Adipocyte (in vitro differentiated cells): ENCODE data around the gene RITA1.
"Not testable (repeated sequence)": the region's sequence is repeated elsewhere in the genome, so short reads cannot be mapped to it uniquely, and the experiment has no call there.

ENCODE experiments used
- DNase-seq: peaks from one replicate; pipeline ENCODE4 v3.0.0-alpha.2; 2015; ENCODE audit warnings: low read depth
- H3K27me3 ChIP-seq: replicated peaks from 2 replicates; pipeline ENCODE4 v1.7.0; 2013; ENCODE audit warnings: mild to moderate bottlenecking, low read length, moderate library complexity; ENCODE audit not compliant: control insufficient read depth, insufficient read depth
- H3K36me3 ChIP-seq: 2 replicates; pipeline ENCODE4 v1.7.0; 2013; ENCODE audit warnings: low read length, mild to moderate bottlenecking, moderate library complexity; ENCODE audit not compliant: control insufficient read depth, insufficient read depth, severe bottlenecking
- H3K4me1 ChIP-seq: 2 replicates; pipeline ENCODE4 v1.7.0; 2013; ENCODE audit warnings: mild to moderate bottlenecking, low read length, moderate library complexity; ENCODE audit not compliant: control insufficient read depth, insufficient read depth
- H3K4me3 ChIP-seq: 2 replicates; pipeline ENCODE4 v1.7.0; 2013; ENCODE audit warnings: mild to moderate bottlenecking, low read length, moderate library complexity
- H3K9ac ChIP-seq: 2 replicates; pipeline ENCODE4 v1.7.0; 2013; ENCODE audit warnings: mild to moderate bottlenecking, low read length, moderate library complexity
- H3K9me3 ChIP-seq: 2 replicates; pipeline ENCODE4 v1.7.0; 2013; ENCODE audit warnings: mild to moderate bottlenecking, low read length, moderate library complexity; ENCODE audit not compliant: control insufficient read depth

The RITA1 gene

DNA sequence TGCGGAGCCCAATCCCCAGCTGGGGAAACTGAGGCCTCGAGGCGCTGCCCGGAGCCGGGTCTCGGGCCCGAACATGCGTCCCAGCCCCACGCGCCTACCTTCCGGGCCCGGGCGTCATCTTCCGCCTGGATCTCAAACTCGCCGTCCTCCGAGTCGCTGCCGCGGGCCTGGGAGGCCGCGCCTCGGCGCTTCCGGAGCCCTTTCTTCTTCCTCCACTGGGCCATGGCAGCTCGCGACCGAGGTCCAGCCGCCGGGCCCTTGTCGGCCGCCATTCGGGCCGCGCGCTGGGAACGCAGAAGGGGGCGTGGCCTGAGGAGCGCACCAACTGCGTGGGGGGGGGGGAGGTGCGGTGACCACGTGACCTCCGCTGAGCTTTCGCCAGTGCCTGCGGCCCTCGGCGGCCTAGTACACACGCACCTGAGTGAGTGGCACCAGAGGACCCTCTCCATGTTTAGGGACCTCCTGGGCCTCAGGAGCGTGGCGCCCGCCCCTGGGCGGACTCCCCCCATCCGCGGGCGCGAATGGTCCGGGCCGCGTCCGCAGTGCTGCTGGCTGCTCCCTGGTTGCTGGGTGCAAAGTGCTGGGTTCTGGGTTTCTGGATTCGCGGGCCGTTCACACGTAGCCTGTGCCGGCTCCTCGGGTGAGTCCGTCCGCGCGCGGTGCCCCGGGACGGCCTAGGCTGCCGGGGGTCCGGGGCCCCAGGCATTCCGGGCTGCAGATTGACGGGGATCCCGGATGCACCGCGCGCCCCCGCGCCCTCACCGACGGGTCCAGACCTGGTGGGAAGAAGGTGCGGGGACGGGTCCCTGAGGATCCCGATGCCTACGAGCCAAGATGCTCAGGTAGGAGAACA, at the start of gene RITA1, which contains the start of gene DDX54:
TSS of gene RITA1 (plus strand) at position 542 of the 853 bp plus-strand sequence. CDS start 1,026 bp downstream, outside the sequence.
TSS of gene DDX54 (minus strand) at position 299 of the 853 bp plus-strand sequence. CDS start at position 272, 27 bp downstream.
- Histone ChIP-seq H3K36me3 (peaks cover 2% of the 10 kb centered on the region), H3K27me3 (no peaks in the 10 kb centered on the region), H3K4me3 (peak within 1 kb of the TSS; percentile 96), H3K9me3 (no peaks in the 10 kb centered on the region), H3K4me1 (peaks cover 16% of the 10 kb centered on the region), H3K9ac (peak within 1 kb of the TSS; percentile 99)
- peak; percentile 85 for DNase-seq

DNA sequence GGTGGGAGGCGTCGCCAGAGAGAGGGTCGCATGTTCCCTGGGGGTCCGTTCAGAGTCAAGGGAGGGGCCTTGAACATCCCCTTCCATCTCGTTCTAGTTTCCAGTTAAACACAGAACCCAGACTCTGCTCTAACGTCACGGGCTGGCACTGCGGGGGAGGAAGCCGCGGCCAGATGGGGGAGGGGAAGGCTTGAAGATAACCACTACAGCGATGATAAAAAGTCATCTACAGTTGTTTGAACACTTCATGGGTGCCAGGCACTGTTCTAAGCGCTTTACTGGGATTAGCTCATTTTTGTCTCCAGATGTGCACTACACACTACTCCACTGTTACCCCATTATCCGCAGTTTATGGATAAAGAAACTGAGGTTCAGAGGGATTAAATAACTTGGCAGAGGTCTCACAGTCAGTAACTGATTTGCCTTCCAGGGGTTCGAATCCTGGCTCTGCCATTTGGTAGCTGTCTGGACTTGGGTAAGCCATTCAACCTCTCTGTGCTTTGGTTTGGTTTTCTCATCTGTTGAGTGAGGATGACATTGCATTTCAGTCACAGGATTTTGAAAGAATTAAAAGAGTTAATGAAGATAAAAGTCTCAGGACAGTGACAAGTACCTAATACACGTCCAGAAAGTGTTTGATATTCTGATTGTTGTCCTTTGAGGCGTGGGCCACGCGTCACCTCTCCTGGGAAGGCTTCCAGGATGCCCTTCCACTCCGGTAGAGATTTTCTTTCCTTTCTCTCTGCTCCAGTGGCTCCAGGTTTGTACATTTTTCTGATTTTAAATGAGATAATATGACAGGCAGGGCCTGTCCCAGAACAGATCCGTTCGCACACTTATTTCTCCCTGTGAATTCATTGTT, 49.2 kb upstream of the RITA1 start:
- no peaks in the 10 kb centered on the region for H3K36me3 ChIP-seq
- H3K4me3 ChIP-seq, result no peak overlapping the region
- H3K4me1 ChIP-seq, result no peaks in the 10 kb centered on the region
- no peaks in the 10 kb centered on the region for H3K9me3 ChIP-seq
- peaks cover 31% of the 10 kb centered on the region for H3K27me3 ChIP-seq
- DNase-seq, result no peak
- H3K9ac ChIP-seq, result no peak overlapping the region

- Histone ChIP-seq H3K4me3 (no peak overlapping the region), H3K27me3 (peaks cover 31% of the 10 kb centered on the region), H3K36me3 (no peaks in the 10 kb centered on the region), H3K9me3 (no peaks in the 10 kb centered on the region), H3K4me1 (peaks cover 2% of the 10 kb centered on the region), H3K9ac (no peak overlapping the region)
- no peak for DNase-seq
These were observed 48.5 kb upstream of the RITA1 start for GRCh38 chr12:113136990-113137511.

- DNase-seq, result no peak
- Histone ChIP-seq H3K4me3 (no peak overlapping the region), H3K36me3 (no peaks in the 10 kb centered on the region), H3K9ac (no peak overlapping the region), H3K27me3 (peaks cover 25% of the 10 kb centered on the region), H3K4me1 (peaks cover 5% of the 10 kb centered on the region), H3K9me3 (no peaks in the 10 kb centered on the region)
These were observed 47.4 kb upstream of the RITA1 start for GRCh38 chr12:113137861-113138783.

DNA sequence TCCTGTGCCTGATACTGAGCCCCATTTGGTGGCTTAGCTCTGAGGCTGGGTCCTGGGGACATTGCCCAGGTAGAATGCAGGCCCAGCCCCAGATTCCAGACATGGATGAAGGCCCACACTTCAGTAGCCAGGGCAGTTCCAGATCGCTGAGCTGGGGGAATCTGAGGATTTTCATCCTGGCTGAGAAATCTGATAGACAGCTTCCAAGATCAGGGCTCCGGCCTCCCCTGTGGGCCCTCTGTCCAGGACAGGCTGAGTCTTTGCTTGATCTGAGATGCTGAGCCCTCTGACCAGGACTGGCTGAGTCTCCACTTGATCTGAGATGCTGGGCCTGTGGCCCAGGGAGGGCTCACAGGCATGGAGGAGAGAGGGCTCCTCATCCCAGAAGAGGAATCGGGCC, 46.7 kb upstream of the RITA1 start:
- no peak overlapping the region for H3K4me3 ChIP-seq
- H3K27me3 ChIP-seq, result peaks cover 23% of the 10 kb centered on the region
- no peak for DNase-seq
- H3K9me3 ChIP-seq, result no peaks in the 10 kb centered on the region
- H3K4me1 ChIP-seq, result peaks cover 5% of the 10 kb centered on the region
- H3K9ac ChIP-seq, result no peak overlapping the region
- no peaks in the 10 kb centered on the region for H3K36me3 ChIP-seq

GRCh38 chr12:113140706-113141105, 44.8 kb upstream of the RITA1 start:
- Histone ChIP-seq H3K27me3 (peaks cover 16% of the 10 kb centered on the region), H3K4me1 (peaks cover 5% of the 10 kb centered on the region), H3K9me3 (no peaks in the 10 kb centered on the region), H3K36me3 (no peaks in the 10 kb centered on the region), H3K4me3 (no peak overlapping the region), H3K9ac (no peak overlapping the region)
- no peak for DNase-seq

- not testable (repeated sequence) for H3K9ac ChIP-seq, DNase-seq, H3K27me3 ChIP-seq, H3K9me3 ChIP-seq, H3K36me3 ChIP-seq, H3K4me3 ChIP-seq
- peaks cover 12% of the 10 kb centered on the region for H3K4me1 ChIP-seq
These were observed 43.8 kb upstream of the RITA1 start for GRCh38 chr12:113141716-113142115.

DNA sequence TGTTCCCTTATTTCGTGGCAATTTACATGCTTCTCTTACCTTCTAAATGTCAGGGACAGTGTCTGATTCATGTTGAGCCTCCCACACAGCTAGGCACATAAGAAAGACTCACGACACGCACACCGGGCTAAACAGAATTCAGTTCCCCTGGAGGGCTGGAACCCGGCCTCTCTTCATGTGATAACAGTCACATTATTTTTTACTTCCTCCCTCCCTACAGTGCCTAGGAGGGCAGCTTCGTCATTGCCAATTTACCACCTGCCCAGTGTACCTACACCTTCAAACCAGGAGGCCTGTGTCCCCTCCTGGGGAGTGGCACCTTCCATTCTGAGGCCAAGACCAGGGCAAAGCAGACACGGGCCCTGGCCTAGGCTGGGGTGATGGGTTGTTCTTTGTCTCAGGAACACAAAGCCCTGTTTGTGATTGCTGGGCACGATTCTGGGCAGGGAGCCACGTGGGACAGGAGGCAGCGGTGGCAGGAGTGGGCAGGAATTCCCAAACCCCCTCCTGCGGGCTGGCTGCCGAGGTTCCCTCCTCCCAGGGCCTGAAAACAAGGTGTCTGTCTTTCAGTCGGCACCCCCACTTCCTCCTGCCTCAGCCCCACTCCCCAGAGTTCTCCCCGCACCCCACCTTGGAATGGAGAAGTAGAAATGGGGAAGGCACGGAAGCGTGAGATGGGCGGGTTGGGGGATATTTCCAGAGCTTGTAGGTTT, 43.2 kb upstream of the RITA1 start:
- H3K4me1 ChIP-seq, result peaks cover 12% of the 10 kb centered on the region
- peaks cover 6% of the 10 kb centered on the region for H3K27me3 ChIP-seq
- H3K4me3 ChIP-seq, result no peak overlapping the region
- peaks cover 5% of the 10 kb centered on the region for H3K9me3 ChIP-seq
- no peak overlapping the region for H3K9ac ChIP-seq
- DNase-seq, result no peak
- no peaks in the 10 kb centered on the region for H3K36me3 ChIP-seq

- DNase-seq, result no peak
- H3K4me1 ChIP-seq, result peaks cover 12% of the 10 kb centered on the region
- H3K4me3 ChIP-seq, result no peak overlapping the region
- peaks cover 7% of the 10 kb centered on the region for H3K27me3 ChIP-seq
- H3K9me3 ChIP-seq, result peaks cover 8% of the 10 kb centered on the region
- H3K9ac ChIP-seq, result no peak overlapping the region
- H3K36me3 ChIP-seq, result no peaks in the 10 kb centered on the region
These were observed 42.6 kb upstream of the RITA1 start for GRCh38 chr12:113142886-113143332.

- DNase-seq, result no peak
- no peak overlapping the region for H3K9ac ChIP-seq
- H3K36me3 ChIP-seq, result no peaks in the 10 kb centered on the region
- peaks cover 8% of the 10 kb centered on the region for H3K9me3 ChIP-seq
- H3K27me3 ChIP-seq, result peaks cover 7% of the 10 kb centered on the region
- peaks cover 12% of the 10 kb centered on the region for H3K4me1 ChIP-seq
- no peak overlapping the region for H3K4me3 ChIP-seq
These were observed 41.6 kb upstream of the RITA1 start for GRCh38 chr12:113143959-113144358.
